Thymus (tissue), 11 donors: ENCODE data around the gene EBF4. TPM values are rescaled to one million over a fixed set of nuclear protein-coding genes. Genes with fewer than 3 reads are reported as not detected.

Experiments used
- DNase-seq, 9 donors: peaks; one replicate each; pipeline ENCODE4 v3.0.0-alpha.2; 2013; ENCODE audit warnings: low spot score in 9 of 9, low read depth in 6 of 9, missing footprints in 1 of 9
- H3K27ac ChIP-seq, 2 donors: one replicate each; pipeline ENCODE4 v1.5.1; 2013; ENCODE audit warnings: control low read depth in 1 of 2, low read depth in 1 of 2, low read length in 1 of 2, mild to moderate bottlenecking in 1 of 2, moderate library complexity in 1 of 2
- H3K27me3 ChIP-seq, 2 donors: one replicate each; pipeline ENCODE4 v1.5.1; 2013; ENCODE audit warnings: low read length in 1 of 2; ENCODE audit not compliant: control insufficient read depth in 2 of 2, insufficient read depth in 1 of 2
- H3K36me3 ChIP-seq, 2 donors: one replicate each; pipeline ENCODE4 v1.5.1; 2013; ENCODE audit warnings: low read length in 1 of 2, mild to moderate bottlenecking in 1 of 2, moderate library complexity in 1 of 2; ENCODE audit not compliant: control insufficient read depth in 2 of 2, insufficient read depth in 2 of 2
- H3K4me1 ChIP-seq, 2 donors: one replicate each; pipeline ENCODE4 v1.5.1; 2013; ENCODE audit warnings: low read length in 2 of 2; ENCODE audit not compliant: control insufficient read depth in 2 of 2, insufficient read depth in 2 of 2
- H3K4me3 ChIP-seq, 2 donors: one replicate each; pipeline ENCODE4 v1.5.1; 2013; ENCODE audit warnings: low read length in 2 of 2, control low read depth in 1 of 2, mild to moderate bottlenecking in 1 of 2
- H3K9me3 ChIP-seq, 2 donors: one replicate each; pipeline ENCODE4 v1.5.1; 2013; ENCODE audit warnings: low read length in 1 of 2, mild to moderate bottlenecking in 1 of 2; ENCODE audit not compliant: control insufficient read depth in 2 of 2, insufficient read depth in 1 of 2
- WGBS: extraction: QIAGEN DNeasy Blood & Tissue Kit; methylation state at CpG from one replicate; pipeline ENCODE4 v1.1.7; 2013; 5-methylcytosine and 5-hydroxymethylcytosine counted together
- polyA plus RNA-seq: library from polyadenylated mRNA; stranded (reverse); fragments of 200-250 nt; gene quantifications from one replicate; pipeline ENCODE4 v1.2.3, GENCODE V29; 2013
- total RNA-seq: library from RNA; stranded (reverse); fragments of 120-200 nt; gene quantifications from one replicate; pipeline ENCODE4 v1.2.4, GENCODE V29; 2013
- donor health status: healthy.

The EBF4 gene
- total and polyA plus RNA-seq, 2 donors = 2.9 to 9.9 TPM

DNA sequence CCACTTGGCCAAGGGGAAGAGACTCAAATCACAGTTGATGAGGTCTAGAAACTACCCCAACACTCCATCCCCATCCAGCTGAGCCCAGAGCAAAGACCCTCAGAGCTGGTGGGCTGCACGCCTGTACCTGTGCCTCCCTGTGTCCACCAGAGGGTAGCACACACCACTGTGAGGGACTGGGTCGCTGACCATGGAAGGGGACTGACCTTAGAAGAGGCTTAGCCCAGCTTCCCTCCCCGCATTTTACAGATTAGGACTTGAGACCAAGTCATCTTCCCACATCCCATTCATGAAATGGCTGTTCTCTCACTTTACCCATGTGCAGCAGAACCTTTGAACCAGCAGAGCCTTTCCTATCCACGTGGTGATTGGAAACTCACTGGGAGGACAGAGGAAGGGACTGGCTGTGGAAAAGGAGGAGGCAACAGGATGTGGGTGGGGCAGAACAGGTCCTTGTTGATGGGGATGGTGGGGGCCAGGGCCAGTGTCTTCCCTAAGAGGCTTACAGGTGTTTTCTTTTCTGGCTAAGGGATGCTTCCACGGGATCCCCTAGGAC is 63.6 kb downstream of the EBF4 start:
- Histone ChIP-seq H3K27ac (no peak overlapping the region), H3K4me3 (no peak overlapping the region), H3K36me3 (no peaks in the 10 kb centered on the region), H3K27me3 (peaks cover 28 to 70% of the 10 kb centered on the region in 2 donors), H3K9me3 (no peaks in the 10 kb centered on the region), H3K4me1 (peaks cover 11 to 17% of the 10 kb centered on the region in 2 donors)
- DNase-seq = no peak
- WGBS = 61% methylated on average over 5 of the region's 5 CpGs

GRCh38 chr20:2757001-2757400 is 64.4 kb downstream of the EBF4 start:
- Histone ChIP-seq H3K36me3 (no peaks in the 10 kb centered on the region), H3K27ac (no peak overlapping the region), H3K4me3 (no peak overlapping the region), H3K4me1 (peaks cover 6 to 15% of the 10 kb centered on the region in 2 donors), H3K9me3 (no peaks in the 10 kb centered on the region), H3K27me3 (peaks cover 20 to 61% of the 10 kb centered on the region in 2 donors)
- WGBS = 98% methylated on average over 5 of the region's 5 CpGs
- no peak for DNase-seq

DNA sequence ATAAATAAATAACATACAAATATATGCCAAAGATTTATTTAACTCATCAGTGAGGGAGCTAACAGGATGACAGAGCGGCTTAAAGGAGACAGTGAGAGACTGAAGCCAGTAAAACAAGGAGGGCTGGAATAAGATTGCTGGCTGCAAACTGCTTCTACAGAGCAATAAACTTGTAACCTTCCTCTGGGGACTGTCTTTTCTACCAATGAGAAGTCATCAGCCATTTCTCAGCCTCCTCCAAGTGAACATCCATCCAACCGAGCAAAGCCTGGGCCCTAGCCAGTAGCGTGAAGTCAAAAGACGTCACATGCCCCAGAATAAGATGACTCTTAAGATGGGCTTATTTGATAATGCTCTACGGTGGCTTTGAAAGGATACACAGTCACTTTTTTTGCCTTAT is 65.4 kb downstream of the EBF4 start:
- DNase-seq = no peak
- 95% methylated on average over 5 of the region's 5 CpGs for WGBS
- H3K36me3 ChIP-seq = no peaks in the 10 kb centered on the region
- peaks cover 15 to 57% of the 10 kb centered on the region in 2 donors for H3K27me3 ChIP-seq
- no peaks in the 10 kb centered on the region for H3K9me3 ChIP-seq
- H3K4me1 ChIP-seq = peaks cover 0 to 9% of the 10 kb centered on the region in 2 donors
- H3K4me3 ChIP-seq = no peak overlapping the region
- no peak overlapping the region for H3K27ac ChIP-seq

DNA sequence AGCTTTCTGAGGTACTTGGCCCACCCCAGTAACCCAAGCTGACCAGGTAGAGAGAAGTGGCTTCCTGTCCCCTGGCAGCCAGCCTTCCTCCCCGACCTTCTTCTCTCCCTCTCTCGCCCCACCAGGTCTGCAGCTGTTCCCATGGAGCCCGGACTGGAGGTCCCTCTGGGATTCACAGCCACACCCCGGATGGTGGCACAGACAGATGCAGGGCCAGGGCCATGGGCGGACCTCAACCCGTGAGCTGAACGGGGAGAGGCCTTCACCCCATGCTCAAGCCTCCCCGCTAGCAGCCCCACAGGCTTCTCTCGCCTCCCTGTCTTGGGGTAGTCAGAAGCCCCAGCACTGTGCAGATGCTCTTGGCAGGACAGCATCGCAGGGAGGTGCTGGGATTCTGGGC is 66.6 kb downstream of the EBF4 start:
- peaks cover 0 to 7% of the 10 kb centered on the region in 2 donors for H3K4me1 ChIP-seq
- no peak for DNase-seq
- no peak overlapping the region for H3K27ac ChIP-seq
- H3K9me3 ChIP-seq = no peaks in the 10 kb centered on the region
- 93% methylated on average over 10 of the region's 10 CpGs for WGBS
- peaks cover 6 to 48% of the 10 kb centered on the region in 2 donors for H3K27me3 ChIP-seq
- no peak overlapping the region for H3K4me3 ChIP-seq
- H3K36me3 ChIP-seq = no peaks in the 10 kb centered on the region

- Histone ChIP-seq H3K36me3 (no peaks in the 10 kb centered on the region), H3K27me3 (peaks cover 6 to 42% of the 10 kb centered on the region in 2 donors), H3K4me3 (no peak overlapping the region), H3K4me1 (peaks cover 0 to 7% of the 10 kb centered on the region in 2 donors), H3K9me3 (no peaks in the 10 kb centered on the region), H3K27ac (no peak overlapping the region)
- no peak for DNase-seq
- WGBS = 67% methylated on average over 19 of the region's 19 CpGs
Measured at GRCh38 chr20:2759603-2760296, 67.2 kb downstream of the EBF4 start.

- Histone ChIP-seq H3K27me3 (peaks cover 2 to 36% of the 10 kb centered on the region in 2 donors), H3K9me3 (no peaks in the 10 kb centered on the region), H3K36me3 (no peaks in the 10 kb centered on the region), H3K4me3 (no peak overlapping the region), H3K4me1 (peaks cover 0 to 7% of the 10 kb centered on the region in 2 donors), H3K27ac (no peak overlapping the region)
- no peak for DNase-seq
- 95% methylated on average over 7 of the region's 7 CpGs for WGBS
Measured at GRCh38 chr20:2760297-2760951, 67.8 kb downstream of the EBF4 start.

DNA sequence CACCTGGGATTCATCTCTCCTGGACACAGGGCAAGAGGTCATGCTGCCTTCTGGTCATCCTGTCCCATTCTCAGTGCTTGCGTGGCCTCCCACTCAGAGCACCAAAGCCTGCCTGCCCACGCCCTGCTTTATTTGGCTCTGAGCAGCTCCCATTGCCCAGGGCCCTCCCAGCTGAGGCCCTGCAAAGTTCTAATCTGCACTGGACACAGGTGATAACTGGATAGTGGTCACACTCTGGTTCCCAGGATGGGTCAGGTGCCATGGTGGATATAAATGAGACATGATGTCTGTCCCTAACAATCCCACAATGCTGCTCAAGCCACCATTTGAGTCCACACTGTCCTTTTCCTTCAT is 68.3 kb downstream of the EBF4 start:
- H3K27ac ChIP-seq = no peak overlapping the region
- H3K4me3 ChIP-seq = no peak overlapping the region
- WGBS = 97% methylated on average over 2 of the region's 2 CpGs
- no peak for DNase-seq
- H3K9me3 ChIP-seq = no peaks in the 10 kb centered on the region
- peaks cover 0 to 30% of the 10 kb centered on the region in 2 donors for H3K27me3 ChIP-seq
- H3K4me1 ChIP-seq = peaks cover 0 to 7% of the 10 kb centered on the region in 2 donors
- H3K36me3 ChIP-seq = no peaks in the 10 kb centered on the region

DNA sequence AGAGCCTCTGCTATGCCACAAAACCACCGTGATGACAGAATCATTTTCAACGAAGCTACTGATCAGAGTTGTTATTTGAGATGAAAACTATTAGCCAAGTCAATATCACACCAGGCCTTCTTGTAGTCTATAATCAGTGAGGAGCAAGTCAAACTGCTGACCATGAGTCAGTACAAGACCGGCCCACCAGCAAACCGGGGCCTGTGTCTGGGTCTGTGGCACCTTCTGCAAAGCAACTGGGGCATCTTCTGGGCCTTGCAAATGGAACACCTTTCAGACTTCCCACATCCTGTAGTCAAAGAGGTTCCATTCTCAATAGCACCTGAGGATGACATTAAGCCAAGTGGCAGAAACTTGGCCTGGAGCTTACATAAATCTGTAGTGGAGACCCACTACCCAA is 69.3 kb downstream of the EBF4 start:
- 94% methylated on average over 4 of the region's 4 CpGs for WGBS
- H3K9me3 ChIP-seq = no peaks in the 10 kb centered on the region
- H3K27me3 ChIP-seq = peaks cover 0 to 21% of the 10 kb centered on the region in 2 donors
- no peaks in the 10 kb centered on the region for H3K36me3 ChIP-seq
- peaks cover 0 to 7% of the 10 kb centered on the region in 2 donors for H3K4me1 ChIP-seq
- no peak for DNase-seq
- H3K27ac ChIP-seq = no peak overlapping the region
- no peak overlapping the region for H3K4me3 ChIP-seq

- peaks cover 0 to 20% of the 10 kb centered on the region in 2 donors for H3K27me3 ChIP-seq
- H3K9me3 ChIP-seq = no peaks in the 10 kb centered on the region
- WGBS = 88% methylated on average over 2 of the region's 2 CpGs
- H3K4me3 ChIP-seq = no peak overlapping the region
- no peak for DNase-seq
- H3K27ac ChIP-seq = no peak overlapping the region
- H3K36me3 ChIP-seq = no peaks in the 10 kb centered on the region
- H3K4me1 ChIP-seq = peaks cover 0 to 7% of the 10 kb centered on the region in 2 donors
Measured at GRCh38 chr20:2762578-2763131, 70.1 kb downstream of the EBF4 start.
